Glutamatergic neuron (in vitro differentiated cells): Measurements from ENCODE around the gene ALPP. TPM values are rescaled to one million over a fixed set of nuclear protein-coding genes. Genes with fewer than 3 reads are reported as not detected.
A peak's percentile ranks its signal among the peaks of the same experiment; 100 is the strongest.

ENCODE experiments used
- DNase-seq: peaks from one replicate; pipeline ENCODE4 v3.0.0; 2022
- H3K27ac Mint-ChIP-seq: one replicate; pipeline ENCODE4 v1.8.0; 2020; ENCODE audit warnings: mild to moderate bottlenecking, mixed read lengths, inconsistent platforms; ENCODE audit not compliant: unreplicated experiment
- H3K27me3 Mint-ChIP-seq: one replicate; pipeline ENCODE4 v1.8.0; 2020; ENCODE audit warnings: mild to moderate bottlenecking, moderate library complexity, mixed read lengths, inconsistent platforms; ENCODE audit not compliant: unreplicated experiment
- H3K36me3 Mint-ChIP-seq: one replicate; pipeline ENCODE4 v1.8.0; 2020; ENCODE audit warnings: mild to moderate bottlenecking, mixed read lengths, inconsistent platforms; ENCODE audit not compliant: unreplicated experiment
- H3K4me1 Mint-ChIP-seq: one replicate; pipeline ENCODE4 v1.8.0; 2020; ENCODE audit warnings: mild to moderate bottlenecking, low read depth, mixed read lengths, inconsistent platforms; ENCODE audit not compliant: unreplicated experiment
- H3K4me3 Mint-ChIP-seq: one replicate; pipeline ENCODE4 v1.8.0; 2020; ENCODE audit warnings: mild to moderate bottlenecking, mixed read lengths, inconsistent platforms; ENCODE audit not compliant: unreplicated experiment
- H3K9me3 Mint-ChIP-seq: one replicate; pipeline ENCODE4 v1.8.0; 2020; ENCODE audit warnings: mild to moderate bottlenecking, moderate library complexity, mixed read lengths, inconsistent platforms; ENCODE audit not compliant: unreplicated experiment
- total RNA-seq: library from RNA; stranded (reverse); fragmentation: NEBNext Ultra II Directional; extraction: Animal tissue kit (Norgen Biotek cat#: 25700); gene quantifications from one replicate; pipeline ENCODE4 v1.2.1, GENCODE V29; 2021; ENCODE audit not compliant: unreplicated experiment
- TF ChIP-seq, protein P1 (sequence below): fragments of 200-600 bp; sonication (generic); IDR thresholded peaks from one replicate; pipeline ENCODE4 v1.5.0; 2021; ENCODE audit not compliant: partially characterized antibody, unreplicated experiment

The ALPP gene
- total RNA-seq, 1 donor from 2014 or later = 0.34 TPM

GRCh38 chr2:232415736-232416520 lies 37.4 kb downstream of the ALPP start:
- DNase-seq = no peak
- no peak overlapping the region for H3K27ac Mint-ChIP-seq
- TF ChIP-seq, protein P1, sequence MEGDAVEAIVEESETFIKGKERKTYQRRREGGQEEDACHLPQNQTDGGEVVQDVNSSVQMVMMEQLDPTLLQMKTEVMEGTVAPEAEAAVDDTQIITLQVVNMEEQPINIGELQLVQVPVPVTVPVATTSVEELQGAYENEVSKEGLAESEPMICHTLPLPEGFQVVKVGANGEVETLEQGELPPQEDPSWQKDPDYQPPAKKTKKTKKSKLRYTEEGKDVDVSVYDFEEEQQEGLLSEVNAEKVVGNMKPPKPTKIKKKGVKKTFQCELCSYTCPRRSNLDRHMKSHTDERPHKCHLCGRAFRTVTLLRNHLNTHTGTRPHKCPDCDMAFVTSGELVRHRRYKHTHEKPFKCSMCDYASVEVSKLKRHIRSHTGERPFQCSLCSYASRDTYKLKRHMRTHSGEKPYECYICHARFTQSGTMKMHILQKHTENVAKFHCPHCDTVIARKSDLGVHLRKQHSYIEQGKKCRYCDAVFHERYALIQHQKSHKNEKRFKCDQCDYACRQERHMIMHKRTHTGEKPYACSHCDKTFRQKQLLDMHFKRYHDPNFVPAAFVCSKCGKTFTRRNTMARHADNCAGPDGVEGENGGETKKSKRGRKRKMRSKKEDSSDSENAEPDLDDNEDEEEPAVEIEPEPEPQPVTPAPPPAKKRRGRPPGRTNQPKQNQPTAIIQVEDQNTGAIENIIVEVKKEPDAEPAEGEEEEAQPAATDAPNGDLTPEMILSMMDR = no peak

DNA sequence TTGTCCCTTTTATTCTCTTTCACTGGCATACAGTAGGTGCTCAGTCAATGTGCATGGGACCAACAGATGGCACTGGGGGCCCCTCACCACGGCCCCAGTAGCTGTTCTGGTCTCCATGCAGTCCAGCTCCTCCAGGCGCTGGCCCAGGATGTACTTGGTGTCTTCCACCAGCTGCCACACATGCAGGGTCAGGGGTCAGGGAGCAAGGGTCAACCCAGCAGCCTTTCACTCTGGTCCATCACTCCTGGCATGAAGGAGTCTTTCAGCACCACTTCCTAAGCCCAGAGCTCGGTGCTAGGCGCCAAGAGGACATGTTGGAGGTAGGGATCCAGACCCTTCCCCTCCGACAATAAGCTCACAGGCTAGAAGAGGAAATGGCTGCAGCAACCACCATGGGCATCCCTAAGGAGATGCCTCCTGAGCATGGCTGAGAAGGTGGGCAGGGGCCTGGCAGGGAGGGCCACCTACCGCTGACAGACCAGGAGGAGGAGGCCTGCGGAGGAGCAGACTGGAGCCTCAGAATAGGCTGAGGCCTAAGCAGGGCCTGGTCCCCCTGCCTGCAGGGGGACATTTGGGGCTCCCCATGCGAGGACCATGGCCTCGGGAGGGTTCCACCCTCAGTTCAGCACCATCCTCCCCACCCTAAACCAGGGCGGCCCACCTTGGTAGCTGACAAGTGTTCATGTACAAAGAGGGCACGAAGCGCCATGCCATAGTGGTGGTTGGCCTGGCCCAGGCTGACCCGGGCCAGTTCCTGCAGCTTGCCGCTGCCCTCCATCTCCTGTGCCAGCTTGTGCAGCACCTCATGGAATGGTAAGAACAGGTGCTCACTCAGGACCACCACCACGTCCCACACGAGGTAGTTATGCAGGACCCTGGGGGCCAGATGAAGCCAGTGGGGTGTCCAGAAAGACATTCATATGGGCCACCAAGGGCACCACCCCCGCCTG lies 38.2 kb downstream of the ALPP start:
- H3K27ac Mint-ChIP-seq = no peak overlapping the region
- TF ChIP-seq, protein P1 = no peak
- H3K4me1 Mint-ChIP-seq = peaks cover 2% of the 10 kb centered on the region
- no peaks in the 10 kb centered on the region for H3K9me3 Mint-ChIP-seq
- no peak overlapping the region for H3K4me3 Mint-ChIP-seq
- H3K27me3 Mint-ChIP-seq = peaks cover 4% of the 10 kb centered on the region
- no peak for DNase-seq
- H3K36me3 Mint-ChIP-seq = no peaks in the 10 kb centered on the region

More at GRCh38 chr2:232415736-232416520, 37.4 kb downstream of the ALPP start:
- Mint-ChIP-seq H3K9me3 (no peaks in the 10 kb centered on the region), H3K4me1 (peaks cover 2% of the 10 kb centered on the region), H3K27me3 (peaks cover 2% of the 10 kb centered on the region), H3K4me3 (no peak overlapping the region), H3K36me3 (no peaks in the 10 kb centered on the region)

DNA sequence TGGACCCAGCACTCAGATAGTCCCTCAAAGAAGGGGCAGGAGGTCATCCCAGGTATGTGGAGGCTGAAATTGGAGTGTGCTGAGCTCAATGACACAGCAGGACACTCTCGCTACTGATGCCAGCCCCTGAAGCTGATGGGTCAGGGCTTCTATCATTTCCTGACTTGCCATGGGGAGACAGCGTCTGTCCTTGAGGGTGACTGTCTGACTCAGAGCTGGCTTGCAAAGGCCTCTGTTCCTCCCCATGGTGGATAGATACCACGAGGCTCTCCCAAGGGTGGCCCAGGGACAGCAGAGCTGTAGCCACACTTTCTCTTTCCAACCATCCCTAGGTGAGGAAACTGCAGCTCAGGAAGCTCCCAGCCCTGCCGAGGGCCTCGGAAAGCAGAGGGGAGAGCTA lies 38.9 kb downstream of the ALPP start:
- Mint-ChIP-seq H3K9me3 (peaks cover under 1% of the 10 kb centered on the region), H3K4me1 (peaks cover 2% of the 10 kb centered on the region), H3K27me3 (peaks cover 8% of the 10 kb centered on the region), H3K27ac (no peak overlapping the region), H3K36me3 (peaks cover 2% of the 10 kb centered on the region), H3K4me3 (no peak overlapping the region)
- TF ChIP-seq, protein P1 = no peak
- no peak for DNase-seq

GRCh38 chr2:232418056-232418455 lies 39.5 kb downstream of the ALPP start:
- peaks cover 10% of the 10 kb centered on the region for H3K27me3 Mint-ChIP-seq
- H3K4me1 Mint-ChIP-seq = peaks cover 2% of the 10 kb centered on the region
- peak overlapping the region; percentile 76 for H3K4me3 Mint-ChIP-seq
- H3K9me3 Mint-ChIP-seq = peaks cover 4% of the 10 kb centered on the region
- H3K27ac Mint-ChIP-seq = no peak overlapping the region
- no peak for DNase-seq
- TF ChIP-seq, protein P1 = no peak
- peaks cover 6% of the 10 kb centered on the region for H3K36me3 Mint-ChIP-seq
